Thyroid gland (tissue), 4 donors: Measurements from ENCODE around the gene LARGE1.

Source experiments
- POLR2A ChIP-seq, 2 donors: fragments of 450-650 bp; IDR thresholded peaks; one replicate each; pipeline ENCODE4 v1.6.1; 2017; ENCODE audit warnings: antibody characterized with exemption in 2 of 2, mild to moderate bottlenecking in 2 of 2, moderate library complexity in 1 of 2
- TF ChIP-seq, protein P1 (sequence below), 6 experiments: fragments of 200-600 bp in 3 of 6; fragments of 450-650 bp in 3 of 6; sonication (generic) in 3 of 6; IDR thresholded peaks; one replicate each; pipeline ENCODE4 v1.5.1; 2016 to 2019; ENCODE audit warnings: antibody characterized with exemption in 6 of 6, mild to moderate bottlenecking in 2 of 6, inconsistent platforms in 1 of 6, moderate library complexity in 1 of 6

DNA sequence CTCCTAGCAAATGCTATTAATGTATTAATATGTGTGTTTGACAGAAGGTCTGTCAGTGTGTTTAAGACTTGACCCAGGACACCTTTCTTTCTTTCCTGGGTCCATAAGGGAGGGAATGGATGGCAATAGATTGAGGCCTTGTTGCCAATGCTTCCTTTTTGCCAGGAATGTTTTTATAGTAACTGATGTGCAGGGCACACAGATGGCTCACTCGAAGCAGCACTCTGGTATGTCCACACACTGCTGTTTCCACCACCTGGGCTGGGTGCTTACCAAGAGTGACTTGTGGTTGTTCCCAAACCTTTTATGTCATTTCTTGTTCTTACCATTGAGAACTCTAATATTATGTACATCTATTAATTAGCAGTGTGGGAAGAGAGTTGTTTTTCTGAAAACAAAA is 465.2 kb downstream of the LARGE1 start:
- no peak for TF ChIP-seq POLR2A (IDR thresholded peaks at IDR 0.05)
- TF ChIP-seq, protein P1, sequence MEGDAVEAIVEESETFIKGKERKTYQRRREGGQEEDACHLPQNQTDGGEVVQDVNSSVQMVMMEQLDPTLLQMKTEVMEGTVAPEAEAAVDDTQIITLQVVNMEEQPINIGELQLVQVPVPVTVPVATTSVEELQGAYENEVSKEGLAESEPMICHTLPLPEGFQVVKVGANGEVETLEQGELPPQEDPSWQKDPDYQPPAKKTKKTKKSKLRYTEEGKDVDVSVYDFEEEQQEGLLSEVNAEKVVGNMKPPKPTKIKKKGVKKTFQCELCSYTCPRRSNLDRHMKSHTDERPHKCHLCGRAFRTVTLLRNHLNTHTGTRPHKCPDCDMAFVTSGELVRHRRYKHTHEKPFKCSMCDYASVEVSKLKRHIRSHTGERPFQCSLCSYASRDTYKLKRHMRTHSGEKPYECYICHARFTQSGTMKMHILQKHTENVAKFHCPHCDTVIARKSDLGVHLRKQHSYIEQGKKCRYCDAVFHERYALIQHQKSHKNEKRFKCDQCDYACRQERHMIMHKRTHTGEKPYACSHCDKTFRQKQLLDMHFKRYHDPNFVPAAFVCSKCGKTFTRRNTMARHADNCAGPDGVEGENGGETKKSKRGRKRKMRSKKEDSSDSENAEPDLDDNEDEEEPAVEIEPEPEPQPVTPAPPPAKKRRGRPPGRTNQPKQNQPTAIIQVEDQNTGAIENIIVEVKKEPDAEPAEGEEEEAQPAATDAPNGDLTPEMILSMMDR (IDR thresholded peaks at IDR 0.05), result no peak
